Endothelial cell of umbilical vein (primary cell): Measurements from ENCODE around the gene FAM184B. TPM values are rescaled to one million over a fixed set of nuclear protein-coding genes. Genes with fewer than 3 reads are reported as not detected.

ENCODE experiments used
- BruUV-seq: library from RNA; stranded (reverse); fragments of 400-500 nt; replicated peaks from 2 replicates; lab custom pipeline; 2021; lab: Mats Ljungman, UMichigan
- CTCF ChIA-PET: fragments of 300-600, 350-600 bp; sonication (Branson Sonifier 250); formaldehyde crosslinking; loops from one replicate; lab custom pipeline; 2021; ENCODE audit warnings: antibody characterized with exemption, inconsistent platforms; lab: Charles Lee
- POLR2A ChIA-PET: fragments of 300-600, 350-600 bp; sonication (Branson Sonifier 250); formaldehyde crosslinking; loops from one replicate; lab custom pipeline; 2021; ENCODE audit warnings: antibody characterized with exemption, inconsistent platforms; lab: Charles Lee
- DNase-seq: peaks from one replicate; pipeline ENCODE4 v3.0.0-alpha.2; 2011; ENCODE audit warnings: low read depth, low spot score
- FAIRE-seq: peaks from 2 replicates; lab custom pipeline; 2011; peaks lifted over from hg19 to GRCh38; lab: Jason Lieb, UNC
- H2AFZ ChIP-seq: 2 replicates; pipeline ENCODE4 v1.6.0; 2012; ENCODE audit warnings: low read depth, low read length, control low read depth, inconsistent platforms
- H3K27ac ChIP-seq: 2 replicates; pipeline ENCODE4 v1.5.1; 2011; ENCODE audit warnings: low read depth, mild to moderate bottlenecking, control low read depth, low read length, moderate library complexity; ENCODE audit not compliant: insufficient read depth
- H3K27me3 ChIP-seq, 2 experiments: 2 replicates each; pipeline versions ENCODE4 v1.6.0 to v1.6.1; 2011; ENCODE audit warnings: low read length in 2 of 2, mixed read lengths in 1 of 2; ENCODE audit not compliant: control insufficient read depth in 2 of 2, insufficient read depth in 2 of 2
- H3K36me3 ChIP-seq, 2 experiments: 2 replicates in 1 of 2; 3 replicates in 1 of 2; pipeline ENCODE4 v1.5.1; 2011; ENCODE audit warnings: low read length in 2 of 2, mild to moderate bottlenecking in 1 of 2, moderate library complexity in 1 of 2; ENCODE audit not compliant: control insufficient read depth in 2 of 2, insufficient read depth in 2 of 2; ENCODE audit errors: extremely low read depth in 1 of 2
- H3K4me1 ChIP-seq: 3 replicates; pipeline ENCODE4 v1.5.1; 2011; ENCODE audit warnings: mild to moderate bottlenecking, low read length; ENCODE audit not compliant: control insufficient read depth, insufficient read depth; ENCODE audit errors: extremely low read depth
- H3K4me2 ChIP-seq: 2 replicates; pipeline ENCODE4 v1.6.1; 2011; ENCODE audit warnings: low read length, control low read depth, mixed read lengths; ENCODE audit not compliant: insufficient read depth
- H3K4me3 ChIP-seq, 3 experiments: fragments of 200-600 bp in 1 of 3; sonication (generic), shearing (Covaris generic) in 1 of 3; replicated peaks in 1 of 3; 2 replicates each; pipeline ENCODE4 v1.5.1; 2011 to 2016; ENCODE audit warnings: control low read depth in 3 of 3, low read length in 3 of 3, mild to moderate bottlenecking in 2 of 3, inconsistent platforms in 1 of 3, low read depth in 1 of 3, moderate library complexity in 1 of 3; ENCODE audit not compliant: insufficient read depth in 1 of 3
- H3K79me2 ChIP-seq: 2 replicates; pipeline ENCODE4 v1.6.0; 2012; ENCODE audit warnings: low read length, inconsistent platforms; ENCODE audit not compliant: control insufficient read depth, insufficient read depth
- H3K9ac ChIP-seq: replicated peaks from 2 replicates; pipeline ENCODE3; 2011; ENCODE audit warnings: low read length, control low read depth; ENCODE audit not compliant: insufficient read depth; ENCODE audit errors: extremely low read depth
- H3K9me1 ChIP-seq: replicated peaks from 3 replicates; pipeline ENCODE4 v1.6.0; 2011; ENCODE audit warnings: mild to moderate bottlenecking, low read length; ENCODE audit not compliant: control insufficient read depth, insufficient read depth; ENCODE audit errors: extremely low read depth
- H3K9me3 ChIP-seq: replicated peaks from 2 replicates; pipeline ENCODE4 v1.5.1; 2012; ENCODE audit warnings: low read length, inconsistent platforms; ENCODE audit not compliant: control insufficient read depth, insufficient read depth
- H4K20me1 ChIP-seq: replicated peaks from 2 replicates; pipeline ENCODE3; 2011; ENCODE audit warnings: mild to moderate bottlenecking, low read length; ENCODE audit not compliant: control insufficient read depth, insufficient read depth; ENCODE audit errors: extremely low read depth
- EZH2 ChIP-seq: IDR thresholded peaks from 2 replicates; pipeline ENCODE4 v1.6.1; 2012; ENCODE audit warnings: borderline replicate concordance, low read depth, mild to moderate bottlenecking, moderate library complexity, low read length, inconsistent platforms; ENCODE audit not compliant: severe bottlenecking
- POLR2AphosphoS5 ChIP-seq: IDR thresholded peaks from 2 replicates; pipeline ENCODE4 v1.6.1; 2012; ENCODE audit warnings: low read depth, mild to moderate bottlenecking, control low read depth, low read length, moderate library complexity; ENCODE audit not compliant: insufficient read depth
- dilution Hi-C: fragments of 300-500 bp; cut with MboI; formaldehyde crosslinking; loops from one replicate; pipeline ENCODE4 v1.15.0; 2019; ENCODE audit warnings: low sequenced_read_pairs; ENCODE audit not compliant: extremely low pct_ligation_motif_present
- intact Hi-C: fragments of 100-400 bp; cut with micrococcal nuclease; formaldehyde crosslinking; loops from one replicate; pipeline ENCODE4 v1.10.0; 2022
- polyA plus RNA-seq, 4 experiments: library from polyadenylated mRNA; depleted of rRNA in 3 of 4; stranded (reverse) in 3 of 4; unstranded in 1 of 4; fragments of >200 nt; gene quantifications; 2 replicates each; pipeline versions ENCODE4 v1.2.1 to v1.2.3, GENCODE V29; 2011 to 2012; ENCODE audit warnings: missing spikeins in 1 of 4
- total RNA-seq: library from RNA; stranded (reverse); gene quantifications from 2 replicates; pipeline ENCODE4 v1.2.3, GENCODE V29; 2021

FAM184B gene
- total and polyA plus RNA-seq, 2 donors (not counting 3 experiments of a cell fraction or from before 2014, with no cell fraction given): not detected

- Histone ChIP-seq H3K9me1 (no peaks in the 10 kb centered on the region), H3K4me3 (no peak overlapping the region), H3K4me2 (no peak overlapping the region), H3K36me3 (peaks cover 0 to 6% of the 10 kb centered on the region in 2 experiments), H4K20me1 (no peaks in the 10 kb centered on the region), H3K9ac (no peak overlapping the region), H3K27me3 (no peaks in the 10 kb centered on the region), H3K9me3 (no peaks in the 10 kb centered on the region), H3K27ac (no peak overlapping the region), H2AFZ (no peak overlapping the region), H3K79me2 (no peaks in the 10 kb centered on the region), H3K4me1 (no peaks in the 10 kb centered on the region)
- ChIA-PET CTCF (no interaction called here), POLR2A (no interaction called here)
- no TSS peak for BruUV-seq
- dilution Hi-C loops: no loop called here
- intact Hi-C loops: no loop called here
- no peak for FAIRE-seq
- no peak for DNase-seq
- TF ChIP-seq EZH2: no peak
These were observed 139.0 kb downstream of the FAM184B start for GRCh38 chr4:17642398-17642783.

- no peaks in the 10 kb centered on the region for H3K27me3 ChIP-seq
- dilution Hi-C loops: no loop called here
These were observed 142.3 kb downstream of the FAM184B start for GRCh38 chr4:17639136-17639535.

More at GRCh38 chr4:17639136-17639535, 142.3 kb downstream of the FAM184B start:
- FAIRE-seq (no peak), DNase-seq (no peak)
- Histone ChIP-seq H3K79me2 (no peaks in the 10 kb centered on the region), H2AFZ (no peak overlapping the region), H3K9me1 (no peaks in the 10 kb centered on the region), H3K4me2 (no peak overlapping the region), H3K9ac (no peak overlapping the region), H3K9me3 (no peaks in the 10 kb centered on the region), H3K4me3 (no peak overlapping the region), H4K20me1 (no peaks in the 10 kb centered on the region), H3K27ac (no peak overlapping the region), H3K36me3 (peaks cover 0 to 10% of the 10 kb centered on the region in 2 experiments), H3K4me1 (no peaks in the 10 kb centered on the region)
- intact Hi-C loops: loop anchor here (5.0 kb wide), 1 partner anchor 173 kb away; the partner anchor contains the start of genes DCAF16 and NCAPG
- BruUV-seq: no TSS peak
- no peak for TF ChIP-seq POLR2AphosphoS5
- POLR2A ChIA-PET: no interaction called here
- CTCF ChIA-PET: interaction anchor here (0.9 kb wide), 1 partner anchor 62 kb away, joined by 3 read pairs; the partner anchor contains the start of gene LAP3
